ENCODE measurements around the gene MEA1.
A peak's percentile ranks its signal among the peaks of the same experiment; 100 is the strongest.

The MEA1 gene

GRCh38 chr6:43060755-43061633 is 47.2 kb upstream of the MEA1 start:
- H3K9me2 ChIP-seq (replicated peaks; ENCODE audit: low read depth, low read length): no peaks in the 10 kb centered on the region
- H4K20me1 ChIP-seq (ENCODE audit: insufficient read depth, low read length, poor library complexity, severe bottlenecking): no peaks in the 10 kb centered on the region
- no peaks in the 10 kb centered on the region for H3K36me3 ChIP-seq (ENCODE audit: insufficient read depth, low read length)
- H3K4me3 ChIP-seq (ENCODE audit: low read length, poor library complexity, severe bottlenecking): peak overlapping the region; percentile 83
- TF ChIP-seq CTCF (conservative IDR thresholded peaks at IDR 0.05; ENCODE audit: low read length): no peak
- TF ChIP-seq EZH2phosphoT487 (IDR thresholded peaks at IDR 0.05; ENCODE audit: borderline replicate concordance): no peak
- peaks cover 32% of the 10 kb centered on the region for H3K79me2 ChIP-seq (ENCODE audit: insufficient read depth, low read length)
- H3K4me1 ChIP-seq (ENCODE audit: insufficient read depth, low read length, poor library complexity, severe bottlenecking): peaks cover 20% of the 10 kb centered on the region
- no peaks in the 10 kb centered on the region for H3K27me3 ChIP-seq (ENCODE audit: insufficient read depth, low read length, poor library complexity, severe bottlenecking)
- no peaks in the 10 kb centered on the region for H3F3A ChIP-seq (ENCODE audit: low read depth)
- peak overlapping the region; percentile 86 for H3K9ac ChIP-seq (ENCODE audit: low read depth, low read length, poor library complexity, severe bottlenecking)
- no peak overlapping the region for H2AFZ ChIP-seq (ENCODE audit: low read length)
- peak overlapping the region; percentile 98 for H3K4me2 ChIP-seq (ENCODE audit: low read depth, low read length, poor library complexity, severe bottlenecking)
- no peaks in the 10 kb centered on the region for H3K9me3 ChIP-seq (ENCODE audit: insufficient read depth, low read depth, low read length)

GRCh38 chr6:43060034-43060754 is 46.4 kb upstream of the MEA1 start:
- peak overlapping the region; percentile 98 for H2AFZ ChIP-seq (ENCODE audit: low read length)
- no peaks in the 10 kb centered on the region for H4K20me1 ChIP-seq (ENCODE audit: insufficient read depth, low read length, poor library complexity, severe bottlenecking)
- no peaks in the 10 kb centered on the region for H3K36me3 ChIP-seq (ENCODE audit: insufficient read depth, low read length)
- peaks cover 20% of the 10 kb centered on the region for H3K4me1 ChIP-seq (ENCODE audit: insufficient read depth, low read length, poor library complexity, severe bottlenecking)
- H3K4me2 ChIP-seq (ENCODE audit: low read depth, low read length, poor library complexity, severe bottlenecking): peak overlapping the region; percentile 98
- no peaks in the 10 kb centered on the region for H3K9me2 ChIP-seq (replicated peaks; ENCODE audit: low read depth, low read length)
- H3K9ac ChIP-seq (ENCODE audit: low read depth, low read length, poor library complexity, severe bottlenecking): peak overlapping the region; percentile 86
- no peaks in the 10 kb centered on the region for H3K27me3 ChIP-seq (ENCODE audit: insufficient read depth, low read length, poor library complexity, severe bottlenecking)
- H3K9me3 ChIP-seq (ENCODE audit: insufficient read depth, low read depth, low read length): no peaks in the 10 kb centered on the region
- H3F3A ChIP-seq (ENCODE audit: low read depth): no peaks in the 10 kb centered on the region
- H3K79me2 ChIP-seq (ENCODE audit: insufficient read depth, low read length): peaks cover 32% of the 10 kb centered on the region
- peak overlapping the region; percentile 83 for H3K4me3 ChIP-seq (ENCODE audit: low read length, poor library complexity, severe bottlenecking)
- no peak for TF ChIP-seq CTCF (conservative IDR thresholded peaks at IDR 0.05; ENCODE audit: low read length)
- TF ChIP-seq EZH2phosphoT487 (IDR thresholded peaks at IDR 0.05; ENCODE audit: borderline replicate concordance): no peak

GRCh38 chr6:43059168-43060033 is 45.7 kb upstream of the MEA1 start, which contains the start of the genes KLC4 and MRPL2:
TSS of gene KLC4 (plus strand) at chr6:43059631. CDS start at chr6:43061336, 1,705 bp downstream.
TSS of gene MRPL2 (minus strand) at chr6:43059434. CDS start at chr6:43059381, 53 bp downstream.
- Histone ChIP-seq H3K4me3 (ENCODE audit: low read length, poor library complexity, severe bottlenecking) (peak within 1 kb of the TSS; percentile 83), H3K4me1 (ENCODE audit: insufficient read depth, low read length, poor library complexity, severe bottlenecking) (peaks cover 20% of the 10 kb centered on the region), H3K36me3 (ENCODE audit: insufficient read depth, low read length) (no peaks in the 10 kb centered on the region), H3K9me2 (replicated peaks; ENCODE audit: low read depth, low read length) (no peaks in the 10 kb centered on the region), H3K27me3 (ENCODE audit: insufficient read depth, low read length, poor library complexity, severe bottlenecking) (no peaks in the 10 kb centered on the region), H3K79me2 (ENCODE audit: insufficient read depth, low read length) (peaks cover 32% of the 10 kb centered on the region), H3K4me2 (ENCODE audit: low read depth, low read length, poor library complexity, severe bottlenecking) (peak within 1 kb of the TSS; percentile 98), H3F3A (ENCODE audit: low read depth) (no peaks in the 10 kb centered on the region), H2AFZ (ENCODE audit: low read length) (peak within 1 kb of the TSS; percentile 98), H3K9me3 (ENCODE audit: insufficient read depth, low read depth, low read length) (no peaks in the 10 kb centered on the region), H3K9ac (ENCODE audit: low read depth, low read length, poor library complexity, severe bottlenecking) (peak within 1 kb of the TSS; percentile 86), H4K20me1 (ENCODE audit: insufficient read depth, low read length, poor library complexity, severe bottlenecking) (no peaks in the 10 kb centered on the region)
- TF ChIP-seq EZH2phosphoT487 (IDR thresholded peaks at IDR 0.05; ENCODE audit: borderline replicate concordance): no peak
- TF ChIP-seq CTCF (conservative IDR thresholded peaks at IDR 0.05; ENCODE audit: low read length): no peak
